ENCODE data around the gene UGT1A1. TPM values are rescaled to one million over a fixed set of nuclear protein-coding genes. Genes with fewer than 3 reads are reported as not detected.

The UGT1A1 gene
- total RNA-seq, 1 experiment from 2014 or later = not detected

DNA sequence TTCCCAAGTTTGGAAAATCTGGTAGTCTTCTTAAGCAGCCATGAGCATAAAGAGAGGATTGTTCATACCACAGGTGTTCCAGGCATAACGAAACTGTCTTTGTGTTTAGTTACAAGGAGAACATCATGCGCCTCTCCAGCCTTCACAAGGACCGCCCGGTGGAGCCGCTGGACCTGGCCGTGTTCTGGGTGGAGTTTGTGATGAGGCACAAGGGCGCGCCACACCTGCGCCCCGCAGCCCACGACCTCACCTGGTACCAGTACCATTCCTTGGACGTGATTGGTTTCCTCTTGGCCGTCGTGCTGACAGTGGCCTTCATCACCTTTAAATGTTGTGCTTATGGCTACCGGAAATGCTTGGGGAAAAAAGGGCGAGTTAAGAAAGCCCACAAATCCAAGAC, 12.1 kb downstream of the UGT1A1 start:
- no peak overlapping the region for H3K4ac ChIP-seq (ENCODE audit: low read depth, low read length)
- H2AFZ ChIP-seq (ENCODE audit: low read length) = no peak overlapping the region
- DNase-seq = no peak
- TF ChIP-seq, protein P1, sequence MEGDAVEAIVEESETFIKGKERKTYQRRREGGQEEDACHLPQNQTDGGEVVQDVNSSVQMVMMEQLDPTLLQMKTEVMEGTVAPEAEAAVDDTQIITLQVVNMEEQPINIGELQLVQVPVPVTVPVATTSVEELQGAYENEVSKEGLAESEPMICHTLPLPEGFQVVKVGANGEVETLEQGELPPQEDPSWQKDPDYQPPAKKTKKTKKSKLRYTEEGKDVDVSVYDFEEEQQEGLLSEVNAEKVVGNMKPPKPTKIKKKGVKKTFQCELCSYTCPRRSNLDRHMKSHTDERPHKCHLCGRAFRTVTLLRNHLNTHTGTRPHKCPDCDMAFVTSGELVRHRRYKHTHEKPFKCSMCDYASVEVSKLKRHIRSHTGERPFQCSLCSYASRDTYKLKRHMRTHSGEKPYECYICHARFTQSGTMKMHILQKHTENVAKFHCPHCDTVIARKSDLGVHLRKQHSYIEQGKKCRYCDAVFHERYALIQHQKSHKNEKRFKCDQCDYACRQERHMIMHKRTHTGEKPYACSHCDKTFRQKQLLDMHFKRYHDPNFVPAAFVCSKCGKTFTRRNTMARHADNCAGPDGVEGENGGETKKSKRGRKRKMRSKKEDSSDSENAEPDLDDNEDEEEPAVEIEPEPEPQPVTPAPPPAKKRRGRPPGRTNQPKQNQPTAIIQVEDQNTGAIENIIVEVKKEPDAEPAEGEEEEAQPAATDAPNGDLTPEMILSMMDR (conservative IDR thresholded peaks at IDR 0.05) = no peak
- no peaks in the 10 kb centered on the region for H3K79me2 ChIP-seq (ENCODE audit: insufficient read depth, low read length)
- no peak overlapping the region for H4K91ac ChIP-seq (ENCODE audit: insufficient read length, low read depth, low read length)
- no peak overlapping the region for H4K8ac ChIP-seq (replicated peaks; ENCODE audit: insufficient read length, low read depth, low read length)
- no peak overlapping the region for H3K18ac ChIP-seq (ENCODE audit: insufficient read length, low read depth, low read length)
- Mint-ChIP-seq H3K4me3 (no peak overlapping the region), H3K27me3 (ENCODE audit: low read depth) (no peaks in the 10 kb centered on the region), H3K27ac (no peak overlapping the region), H3K4me1 (peaks cover 5 to 6% of the 10 kb centered on the region in 2 experiments; a peak in 3 of 4 replicates), H3K9me3 (peaks cover 8 to 10% of the 10 kb centered on the region in 2 experiments; a peak in 4 of 5 replicates), H3K36me3 (ENCODE audit: insufficient read depth in 1 of 3, low read depth in 3 of 3) (peaks cover 1 to 4% (median 3%) of the 10 kb centered on the region in 3 experiments; a peak in 4 of 7 replicates)
- H3K79me1 ChIP-seq (ENCODE audit: insufficient read depth, low read depth, low read length, poor library complexity, severe bottlenecking) = no peaks in the 10 kb centered on the region
- H2BK120ac ChIP-seq (ENCODE audit: low read depth, low read length, poor library complexity, severe bottlenecking) = no peak overlapping the region
- no peak overlapping the region for H3K56ac ChIP-seq (ENCODE audit: insufficient read length, low read depth, low read length)
- peaks cover 4% of the 10 kb centered on the region for H3K9me3 ChIP-seq (ENCODE audit: control insufficient read depth, low read depth, low read length)
- H2BK12ac ChIP-seq (ENCODE audit: insufficient read length, low read depth, low read length) = no peak overlapping the region
- no peaks in the 10 kb centered on the region for H4K20me1 ChIP-seq (ENCODE audit: control insufficient read depth, insufficient read depth, insufficient read length)
- no peaks in the 10 kb centered on the region for H3K23me2 ChIP-seq (ENCODE audit: insufficient read length, low read depth, low read length, poor library complexity, severe bottlenecking)
- no peak overlapping the region for H3T11ph ChIP-seq (ENCODE audit: low read length)
- no peak overlapping the region for H3K14ac ChIP-seq (ENCODE audit: insufficient read depth, low read length)
- H3K27me3 ChIP-seq (ENCODE audit: insufficient read depth, low read length) = no peaks in the 10 kb centered on the region
- no peak overlapping the region for H3K9ac ChIP-seq (ENCODE audit: extremely low read depth, insufficient read length, low read length)
- H3K27ac ChIP-seq (ENCODE audit: insufficient read length, low read depth, low read length) = no peak overlapping the region
- H2BK20ac ChIP-seq (ENCODE audit: low read depth, low read length, poor library complexity, severe bottlenecking) = no peak overlapping the region
- H4K5ac ChIP-seq (ENCODE audit: insufficient read length, low read depth, low read length) = no peak overlapping the region
- no peak overlapping the region for H2AK5ac ChIP-seq (ENCODE audit: insufficient read length, low read length)
- H2BK5ac ChIP-seq (ENCODE audit: insufficient read length, low read length) = no peak overlapping the region
- WGBS (ENCODE audit: extremely low coverage, insufficient read length, low lambda C conversion rate) = no CpG with 5 or more reads among the region's 16 CpGs
- H3K23ac ChIP-seq (ENCODE audit: insufficient read length, low read depth, low read length) = no peak overlapping the region
- no peak overlapping the region for H2BK15ac ChIP-seq (ENCODE audit: low read depth, low read length)
- H3K4me1 ChIP-seq (ENCODE audit: insufficient read depth, low read length) = peaks cover 2% of the 10 kb centered on the region; the same call in 1 of the 2 replicates
- no peak overlapping the region for H3K4me2 ChIP-seq (ENCODE audit: insufficient read depth, insufficient read length, low read length)
